OCI-LY7 (cell line): ENCODE results near the gene ADAMTS16.

Source experiments
- EZH2phosphoT487 ChIP-seq: fragments of 200-600 bp; sonication (generic); IDR thresholded peaks from 2 replicates; pipeline ENCODE4 v1.6.1; 2018; ENCODE audit warnings: low read depth, borderline replicate concordance, mild to moderate bottlenecking, mixed run types, antibody characterized with exemption, low read length, moderate library complexity, mixed read lengths
- TF ChIP-seq, protein P1 (sequence below): fragments of 200-600 bp; sonication (generic); conservative IDR thresholded peaks from 2 replicates; pipeline ENCODE4 v1.5.1; 2014; ENCODE audit warnings: mild to moderate bottlenecking, antibody characterized with exemption, low read length, moderate library complexity, mixed read lengths

DNA sequence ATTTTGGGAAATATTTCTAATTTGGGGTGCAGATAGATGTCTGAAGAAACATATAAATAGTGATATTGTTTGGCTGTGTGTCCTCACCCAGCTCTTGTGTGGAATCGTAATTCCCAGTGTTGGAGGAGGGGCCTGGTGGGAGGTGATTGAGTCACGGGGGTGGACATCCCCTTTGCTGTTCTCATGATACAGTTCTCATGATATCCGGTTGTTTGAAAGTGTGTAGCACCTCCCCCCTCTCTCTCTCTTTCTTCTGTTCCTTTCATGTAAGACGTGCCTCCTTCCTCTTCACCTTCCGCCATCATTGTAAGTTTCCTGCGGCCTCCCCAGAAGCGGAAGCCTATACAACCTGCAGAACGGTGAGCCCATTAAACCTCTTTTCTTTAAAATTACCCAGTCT, 11.4 kb upstream of the ADAMTS16 start:
- TF ChIP-seq, protein P1, sequence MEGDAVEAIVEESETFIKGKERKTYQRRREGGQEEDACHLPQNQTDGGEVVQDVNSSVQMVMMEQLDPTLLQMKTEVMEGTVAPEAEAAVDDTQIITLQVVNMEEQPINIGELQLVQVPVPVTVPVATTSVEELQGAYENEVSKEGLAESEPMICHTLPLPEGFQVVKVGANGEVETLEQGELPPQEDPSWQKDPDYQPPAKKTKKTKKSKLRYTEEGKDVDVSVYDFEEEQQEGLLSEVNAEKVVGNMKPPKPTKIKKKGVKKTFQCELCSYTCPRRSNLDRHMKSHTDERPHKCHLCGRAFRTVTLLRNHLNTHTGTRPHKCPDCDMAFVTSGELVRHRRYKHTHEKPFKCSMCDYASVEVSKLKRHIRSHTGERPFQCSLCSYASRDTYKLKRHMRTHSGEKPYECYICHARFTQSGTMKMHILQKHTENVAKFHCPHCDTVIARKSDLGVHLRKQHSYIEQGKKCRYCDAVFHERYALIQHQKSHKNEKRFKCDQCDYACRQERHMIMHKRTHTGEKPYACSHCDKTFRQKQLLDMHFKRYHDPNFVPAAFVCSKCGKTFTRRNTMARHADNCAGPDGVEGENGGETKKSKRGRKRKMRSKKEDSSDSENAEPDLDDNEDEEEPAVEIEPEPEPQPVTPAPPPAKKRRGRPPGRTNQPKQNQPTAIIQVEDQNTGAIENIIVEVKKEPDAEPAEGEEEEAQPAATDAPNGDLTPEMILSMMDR = no peak
- TF ChIP-seq EZH2phosphoT487 = no peak
